Spinal cord (tissue), 10 donors: ENCODE results near the gene SSBP2. TPM values are rescaled to one million over a fixed set of nuclear protein-coding genes. Genes with fewer than 3 reads are reported as not detected.

Experiments used
- DNase-seq, 6 donors: peaks; one replicate each; pipeline versions ENCODE4 v3.0.0 to v3.0.0-alpha.2; 2013 to 2015; ENCODE audit warnings: low spot score in 6 of 6, low read depth in 4 of 6
- H3K27ac ChIP-seq: one replicate; pipeline ENCODE4 v1.5.1; 2013; ENCODE audit warnings: low read depth, low read length, control low read depth
- H3K27me3 ChIP-seq: one replicate; pipeline ENCODE4 v1.6.1; 2013; ENCODE audit warnings: low read length; ENCODE audit not compliant: control insufficient read depth, insufficient read depth
- H3K36me3 ChIP-seq: one replicate; pipeline ENCODE4 v1.6.1; 2013; ENCODE audit warnings: low read length; ENCODE audit not compliant: control insufficient read depth, insufficient read depth
- H3K4me1 ChIP-seq: one replicate; pipeline ENCODE4 v1.6.1; 2013; ENCODE audit warnings: low read length; ENCODE audit not compliant: control insufficient read depth, insufficient read depth
- H3K4me3 ChIP-seq: one replicate; pipeline ENCODE4 v1.5.1; 2013; ENCODE audit warnings: low read depth, low read length, control low read depth
- H3K9me3 ChIP-seq: one replicate; pipeline ENCODE4 v1.6.1; 2013; ENCODE audit warnings: low read length; ENCODE audit not compliant: control insufficient read depth, insufficient read depth
- WGBS: methylation state at CpG from one replicate; pipeline ENCODE4 v1.1.5; 2013; ENCODE audit warnings: missing lambda C conversion rate; ENCODE audit not compliant: insufficient coverage; 5-methylcytosine and 5-hydroxymethylcytosine counted together
- polyA plus RNA-seq, 2 donors: library from polyadenylated mRNA; unstranded; fragments of 120-200 nt; gene quantifications; one replicate each; pipeline ENCODE4 v1.2.1, GENCODE V29; 2013; ENCODE audit not compliant: insufficient read length in 2 of 2
- total RNA-seq, 2 donors: library from RNA; depleted of rRNA in 1 of 2; stranded (reverse); fragments of 120-200 nt in 1 of 2; fragments of >200 nt in 1 of 2; gene quantifications; one replicate each; pipeline versions ENCODE4 v1.2.3 to v1.2.4, GENCODE V29; 2013 to 2014
- donor health status: healthy.

Gene SSBP2
- total and polyA plus RNA-seq, 4 donors, result 77.7 to 92.0 (median 88.4) TPM

DNA sequence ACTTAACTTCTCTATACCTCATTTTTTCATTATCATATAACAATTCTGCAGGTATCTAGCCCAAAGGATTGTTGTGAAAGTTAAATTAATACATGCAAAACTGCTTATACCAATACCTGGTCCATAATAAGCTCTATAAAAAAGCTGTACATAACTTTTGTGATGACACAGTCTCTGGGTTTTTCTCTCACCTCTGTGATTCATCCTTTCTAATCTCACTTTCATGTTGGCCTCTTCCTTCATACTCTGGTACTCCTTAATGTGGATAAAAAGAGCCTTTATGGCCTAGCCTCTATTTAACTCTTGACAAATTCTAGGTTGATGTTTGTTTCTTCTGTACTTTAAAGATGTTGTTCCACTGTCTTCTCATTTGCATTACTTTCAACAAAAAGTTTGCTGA is 194.1 kb downstream of the SSBP2 start:
- H3K27me3 ChIP-seq, result no peaks in the 10 kb centered on the region
- no peak for DNase-seq
- H3K36me3 ChIP-seq, result no peaks in the 10 kb centered on the region
- no peak overlapping the region for H3K27ac ChIP-seq
- H3K4me3 ChIP-seq, result no peak overlapping the region
- no peaks in the 10 kb centered on the region for H3K9me3 ChIP-seq
- no peaks in the 10 kb centered on the region for H3K4me1 ChIP-seq

DNA sequence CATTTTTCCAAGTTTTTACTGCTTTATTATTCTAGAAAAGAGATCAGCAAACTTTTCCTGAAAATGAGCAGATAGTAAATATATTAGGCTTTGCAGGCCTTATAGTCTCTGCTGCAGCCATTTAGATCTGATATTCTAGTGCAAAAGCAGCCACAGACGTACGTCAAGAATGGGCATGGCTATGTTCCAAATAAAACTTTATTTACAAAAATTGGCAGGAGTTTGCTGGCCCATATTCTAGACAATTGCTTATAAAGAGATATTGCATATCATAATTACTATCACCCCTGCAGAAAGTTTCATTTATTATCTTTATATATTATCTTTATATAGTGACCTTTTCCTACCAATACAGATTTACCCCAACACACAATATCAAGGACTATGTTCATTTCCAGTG is 195.0 kb downstream of the SSBP2 start:
- Histone ChIP-seq H3K4me3 (no peak overlapping the region), H3K4me1 (no peaks in the 10 kb centered on the region), H3K36me3 (no peaks in the 10 kb centered on the region), H3K9me3 (no peaks in the 10 kb centered on the region), H3K27ac (no peak overlapping the region), H3K27me3 (no peaks in the 10 kb centered on the region)
- no CpG with 5 or more reads among the region's 2 CpGs for WGBS
- DNase-seq, result no peak

DNA sequence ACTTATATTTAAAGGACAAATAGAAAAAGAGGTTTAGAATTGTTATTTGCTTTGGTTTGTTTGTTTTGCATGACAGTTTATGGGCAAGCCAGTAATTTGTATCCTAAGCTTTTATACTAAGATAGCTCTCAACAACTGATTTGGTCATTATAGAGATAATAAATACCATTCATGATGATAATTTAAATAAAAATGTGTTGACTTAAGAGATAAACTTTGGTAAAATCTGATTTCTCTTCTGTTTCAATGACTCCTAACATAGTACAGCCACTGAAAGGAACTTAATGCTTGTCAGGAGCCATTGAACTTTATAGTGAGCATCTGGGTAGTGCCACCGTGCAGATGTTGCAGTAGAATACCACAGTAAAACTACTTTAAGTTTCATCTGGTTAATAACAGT is 196.2 kb downstream of the SSBP2 start:
- Histone ChIP-seq H3K4me3 (no peak overlapping the region), H3K27ac (no peak overlapping the region), H3K9me3 (no peaks in the 10 kb centered on the region), H3K27me3 (no peaks in the 10 kb centered on the region), H3K4me1 (no peaks in the 10 kb centered on the region), H3K36me3 (no peaks in the 10 kb centered on the region)
- no CpG with 5 or more reads among the region's 1 CpG for WGBS
- peak in 1 of 6 donors; percentile 56 for DNase-seq

DNA sequence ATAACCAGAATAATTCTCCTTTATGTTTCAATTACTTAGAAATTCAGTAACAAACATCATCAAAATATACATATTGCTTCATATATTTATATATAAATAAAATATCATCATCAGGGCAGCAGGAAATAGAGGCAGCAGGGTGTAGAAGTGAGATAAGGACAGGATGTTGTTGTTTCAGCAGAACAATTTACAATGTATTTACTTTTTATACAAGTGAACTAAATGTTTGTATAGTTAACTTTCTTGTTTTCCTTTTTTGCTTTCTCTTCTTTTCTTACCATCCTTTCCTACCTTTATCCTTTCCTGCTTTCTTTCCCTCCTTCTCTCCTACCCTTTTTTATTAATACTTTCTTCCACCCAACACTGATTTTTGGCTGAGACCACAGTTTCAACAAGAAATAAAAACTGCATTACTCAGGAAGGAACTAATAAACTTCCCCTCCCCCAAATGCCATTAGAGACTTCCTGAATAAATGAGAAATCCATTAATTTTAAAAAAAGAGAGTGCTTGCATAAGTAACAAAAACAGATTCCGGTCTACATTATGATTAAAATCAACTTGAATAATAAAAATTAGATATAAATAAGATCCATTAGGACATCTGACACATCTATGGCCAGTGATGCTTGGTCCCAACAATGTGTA is 197.2 kb downstream of the SSBP2 start:
- H3K27me3 ChIP-seq, result no peaks in the 10 kb centered on the region
- DNase-seq, result no peak
- no peaks in the 10 kb centered on the region for H3K36me3 ChIP-seq
- no peak overlapping the region for H3K4me3 ChIP-seq
- H3K4me1 ChIP-seq, result no peaks in the 10 kb centered on the region
- H3K9me3 ChIP-seq, result no peaks in the 10 kb centered on the region
- no CpG with 5 or more reads among the region's 1 CpG for WGBS
- no peak overlapping the region for H3K27ac ChIP-seq

DNA sequence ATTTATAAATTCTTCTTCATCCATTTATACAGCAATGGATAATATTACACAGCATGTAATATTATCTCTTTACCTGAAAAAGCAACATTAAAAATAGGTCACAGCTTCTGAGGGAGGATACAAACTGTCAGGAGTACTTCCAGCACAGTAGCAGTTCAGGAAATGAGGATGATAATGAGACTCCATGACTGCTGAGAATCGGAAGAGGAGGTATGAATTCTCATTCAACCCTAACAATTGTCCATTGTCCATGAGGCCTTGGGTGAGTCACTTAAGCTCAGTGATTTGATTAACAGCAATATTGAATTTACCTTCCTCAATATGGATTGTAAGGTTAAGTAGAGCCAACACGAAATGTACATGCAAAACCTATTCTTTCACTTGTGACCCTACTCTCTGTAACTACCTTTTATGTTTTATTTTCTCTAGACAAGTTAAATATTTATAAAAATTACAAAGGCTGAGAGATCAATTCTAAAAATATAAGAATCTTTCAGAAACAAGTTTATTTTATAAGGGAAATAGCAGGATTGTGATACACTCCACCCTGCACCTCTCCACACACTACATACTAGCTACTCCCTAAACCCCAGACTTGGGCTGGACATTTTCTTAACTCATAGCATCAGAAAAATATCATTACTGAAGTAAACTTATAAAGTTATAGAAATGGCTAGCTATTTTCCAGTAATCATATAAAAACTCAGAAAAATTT is 197.9 kb downstream of the SSBP2 start:
- Histone ChIP-seq H3K4me1 (no peaks in the 10 kb centered on the region), H3K27me3 (no peaks in the 10 kb centered on the region), H3K36me3 (no peaks in the 10 kb centered on the region), H3K4me3 (no peak overlapping the region), H3K27ac (no peak overlapping the region), H3K9me3 (no peaks in the 10 kb centered on the region)
- DNase-seq, result no peak
- WGBS, result no CpG with 5 or more reads among the region's 2 CpGs

DNA sequence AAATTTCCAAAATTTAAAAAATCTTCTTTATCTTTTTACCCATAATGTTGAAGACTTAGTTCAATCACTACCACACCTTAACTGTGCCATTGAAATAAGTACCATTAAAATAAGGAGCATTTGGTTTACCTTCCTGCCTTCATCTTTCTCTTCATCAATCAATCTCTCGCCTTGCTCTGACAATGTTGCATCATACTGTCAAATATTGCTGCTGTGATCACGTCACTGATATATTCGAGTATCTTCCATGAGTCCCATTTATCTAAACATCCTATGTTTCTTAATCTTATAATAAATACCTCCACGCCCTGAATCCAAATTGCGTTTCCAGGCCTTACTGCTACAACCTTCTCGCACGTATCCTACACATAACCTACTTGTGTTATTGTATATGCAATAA is 201.8 kb downstream of the SSBP2 start:
- Histone ChIP-seq H3K4me3 (no peak overlapping the region), H3K9me3 (no peaks in the 10 kb centered on the region), H3K27me3 (no peaks in the 10 kb centered on the region), H3K4me1 (no peaks in the 10 kb centered on the region), H3K36me3 (no peaks in the 10 kb centered on the region), H3K27ac (no peak overlapping the region)
- DNase-seq, result no peak
- WGBS, result 100% methylated on average over 3 of the region's 7 CpGs

DNA sequence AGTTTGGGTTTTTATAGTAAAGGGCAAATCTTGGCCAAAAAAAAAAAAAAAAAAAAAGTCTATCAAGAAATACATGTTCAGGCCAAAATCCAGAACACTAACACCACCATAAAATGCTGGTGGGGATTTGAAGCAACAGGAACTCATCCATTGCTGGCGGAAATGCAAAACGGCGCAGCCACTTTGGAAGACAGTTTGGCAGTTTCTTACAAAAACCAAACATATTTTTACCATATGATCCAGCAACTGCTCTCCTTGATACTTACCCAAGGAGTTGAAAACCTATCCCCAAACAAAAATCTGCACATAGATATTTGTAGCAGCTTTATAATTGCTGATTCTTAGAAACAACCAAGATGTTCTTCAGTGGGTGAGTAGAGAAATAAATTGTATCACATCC is 203.9 kb downstream of the SSBP2 start:
- H3K36me3 ChIP-seq, result no peaks in the 10 kb centered on the region
- DNase-seq, result peak in 1 of 6 donors; percentile 61
- no peak overlapping the region for H3K4me3 ChIP-seq
- H3K9me3 ChIP-seq, result no peaks in the 10 kb centered on the region
- H3K4me1 ChIP-seq, result no peaks in the 10 kb centered on the region
- no CpG with 5 or more reads among the region's 3 CpGs for WGBS
- no peaks in the 10 kb centered on the region for H3K27me3 ChIP-seq
- no peak overlapping the region for H3K27ac ChIP-seq

DNA sequence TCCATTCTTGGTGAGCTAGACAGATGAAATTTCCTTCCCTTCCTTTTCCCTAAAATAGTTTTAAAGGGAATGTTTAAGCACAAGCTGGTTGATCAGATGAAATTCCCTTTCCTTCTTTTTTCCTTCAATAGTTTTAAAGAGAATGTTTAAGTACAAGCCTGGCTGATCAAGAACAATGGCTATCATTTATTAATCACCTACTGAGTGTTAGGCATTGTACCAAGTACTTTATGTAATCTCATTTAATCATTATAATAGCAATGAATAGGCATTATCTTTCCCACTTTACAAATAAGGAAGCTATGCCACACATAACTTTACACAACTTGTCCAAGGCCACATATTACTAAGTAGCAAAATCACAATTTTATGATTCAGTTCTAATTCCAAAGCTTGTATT is 205.0 kb downstream of the SSBP2 start:
- Histone ChIP-seq H3K27me3 (no peaks in the 10 kb centered on the region), H3K27ac (no peak overlapping the region), H3K4me1 (no peaks in the 10 kb centered on the region), H3K4me3 (no peak overlapping the region), H3K9me3 (no peaks in the 10 kb centered on the region), H3K36me3 (no peaks in the 10 kb centered on the region)
- DNase-seq, result no peak

DNA sequence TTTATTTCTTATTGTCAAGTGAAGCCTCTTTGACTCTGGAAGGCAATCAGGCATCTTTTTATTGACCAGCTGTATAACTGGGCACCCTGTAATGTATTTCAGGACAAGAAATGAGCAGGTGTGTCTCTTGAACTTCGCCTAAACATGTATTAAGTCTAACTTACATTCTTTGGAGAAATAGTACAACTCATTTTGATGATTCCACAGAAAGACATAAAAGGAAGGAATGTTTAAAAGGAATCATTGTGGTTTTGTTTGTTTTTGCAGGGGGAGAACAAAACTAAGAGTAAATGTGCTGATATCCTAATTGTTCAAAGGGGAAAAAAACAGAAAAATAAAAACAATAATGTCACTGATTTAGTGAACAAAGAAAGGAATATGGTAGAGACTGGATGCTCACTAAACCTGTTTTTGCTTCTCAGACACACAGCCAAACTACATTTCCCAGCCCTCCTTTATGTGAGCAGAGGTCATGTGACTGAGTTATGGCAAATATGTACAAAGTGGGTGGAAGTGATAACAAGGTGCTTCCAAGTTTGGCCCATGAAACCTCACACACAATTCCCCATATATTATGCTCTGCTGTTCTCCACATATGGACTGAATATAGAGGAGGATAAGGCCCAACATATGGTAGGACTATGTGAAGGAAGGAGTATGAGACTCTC is 206.4 kb downstream of the SSBP2 start:
- DNase-seq, result no peak
- no peaks in the 10 kb centered on the region for H3K27me3 ChIP-seq
- no CpG with 5 or more reads among the region's 1 CpG for WGBS
- H3K4me1 ChIP-seq, result no peaks in the 10 kb centered on the region
- no peaks in the 10 kb centered on the region for H3K9me3 ChIP-seq
- H3K36me3 ChIP-seq, result no peaks in the 10 kb centered on the region
- no peak overlapping the region for H3K4me3 ChIP-seq
- no peak overlapping the region for H3K27ac ChIP-seq

DNA sequence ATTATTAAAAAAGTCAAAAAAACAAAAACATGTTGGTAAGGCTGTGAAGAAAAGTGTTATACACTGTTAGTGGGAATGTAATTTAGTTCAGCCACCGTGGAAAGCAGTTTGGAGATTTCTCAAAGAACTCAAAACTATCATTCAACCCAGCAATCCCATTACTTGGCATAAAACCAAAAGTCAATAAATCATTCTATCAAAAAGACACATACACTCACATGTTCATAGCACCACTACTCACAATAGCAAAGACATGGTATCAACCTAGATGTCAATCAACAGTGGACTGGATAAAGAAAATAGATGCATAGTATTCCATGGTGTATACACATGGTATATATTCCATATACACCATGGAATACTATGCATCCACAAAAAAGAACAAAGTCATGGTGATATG is 208.7 kb downstream of the SSBP2 start:
- H3K9me3 ChIP-seq, result no peaks in the 10 kb centered on the region
- H3K27ac ChIP-seq, result no peak overlapping the region
- DNase-seq, result no peak
- H3K36me3 ChIP-seq, result no peaks in the 10 kb centered on the region
- H3K4me3 ChIP-seq, result no peak overlapping the region
- no peaks in the 10 kb centered on the region for H3K4me1 ChIP-seq
- no peaks in the 10 kb centered on the region for H3K27me3 ChIP-seq
- no CpG with 5 or more reads among the region's 1 CpG for WGBS
